Uterus (tissue), 2 donors: ENCODE data around the gene PEDS1.

Source experiments
- CTCF ChIP-seq, 4 experiments: fragments of 200-600 bp in 2 of 4; fragments of 450-650 bp in 2 of 4; sonication (generic) in 2 of 4; IDR thresholded peaks; one replicate each; pipeline ENCODE4 v1.5.1; 2016 to 2019; ENCODE audit warnings: antibody characterized with exemption in 4 of 4, mild to moderate bottlenecking in 2 of 4, moderate library complexity in 1 of 4
- POLR2A ChIP-seq, 2 donors: fragments of 450-650 bp; IDR thresholded peaks; one replicate each; pipeline ENCODE4 v1.6.1; 2016; ENCODE audit warnings: antibody characterized with exemption in 2 of 2, mild to moderate bottlenecking in 1 of 2, moderate library complexity in 1 of 2

- TF ChIP-seq CTCF (IDR thresholded peaks at IDR 0.05) (no peak), POLR2A (IDR thresholded peaks at IDR 0.05) (no peak)
Measured at GRCh38 chr20:50189681-50190250, 36.2 kb upstream of the PEDS1 start.
